Lung (tissue), 12 donors: Measurements from ENCODE around the gene FAM174C. TPM values are rescaled to one million over a fixed set of nuclear protein-coding genes. Genes with fewer than 3 reads are reported as not detected.

Source experiments
- ATAC-seq: fragments of 200-7000 bp; cut with Tn5 transposase; one replicate; pipeline ENCODE4 v1.9.1; 2020; ENCODE audit warnings: moderate number of reproducible peaks; ENCODE audit not compliant: insufficient read depth, low FRiP score
- DNase-seq, 3 donors: peaks; one replicate each; pipeline ENCODE4 v3.0.0-alpha.2; 2013 to 2017
- H3K27ac ChIP-seq, 2 donors: one replicate each; pipeline ENCODE4 v1.5.1; 2013; ENCODE audit warnings: mild to moderate bottlenecking in 2 of 2, moderate library complexity in 2 of 2, control low read depth in 1 of 2, inconsistent platforms in 1 of 2, low read depth in 1 of 2, low read length in 1 of 2
- H3K27me3 ChIP-seq, 3 donors: one replicate each; pipeline ENCODE4 v1.5.1; 2013; ENCODE audit warnings: low read length in 2 of 3; ENCODE audit not compliant: control insufficient read depth in 3 of 3, insufficient read depth in 3 of 3
- H3K36me3 ChIP-seq, 4 donors: one replicate each; pipeline ENCODE4 v1.5.1; 2013; ENCODE audit warnings: low read length in 4 of 4, mild to moderate bottlenecking in 1 of 4, moderate library complexity in 1 of 4; ENCODE audit not compliant: control insufficient read depth in 4 of 4, insufficient read depth in 4 of 4
- H3K4me1 ChIP-seq, 5 donors: one replicate each; pipeline ENCODE4 v1.5.1; 2013; ENCODE audit warnings: low read length in 5 of 5, mild to moderate bottlenecking in 2 of 5, moderate library complexity in 1 of 5; ENCODE audit not compliant: control insufficient read depth in 5 of 5, insufficient read depth in 5 of 5
- H3K4me3 ChIP-seq: one replicate; pipeline ENCODE4 v1.5.1; 2013; ENCODE audit warnings: mild to moderate bottlenecking, control low read depth, moderate library complexity
- H3K9ac ChIP-seq, 2 donors: one replicate each; pipeline ENCODE4 v1.5.1; 2013; ENCODE audit warnings: low read length in 2 of 2, control low read depth in 1 of 2; ENCODE audit not compliant: insufficient read depth in 1 of 2
- H3K9me3 ChIP-seq, 4 donors: one replicate each; pipeline ENCODE4 v1.5.1; 2013; ENCODE audit warnings: low read length in 3 of 4, mild to moderate bottlenecking in 1 of 4, moderate library complexity in 1 of 4; ENCODE audit not compliant: control insufficient read depth in 4 of 4, insufficient read depth in 3 of 4
- WGBS, 2 donors: extraction: QIAGEN DNeasy Blood & Tissue Kit; methylation state at CpG; one replicate each; pipeline ENCODE4 v1.1.7; 2013; 5-methylcytosine and 5-hydroxymethylcytosine counted together
- polyA plus RNA-seq, 2 donors: library from polyadenylated mRNA; stranded (reverse); fragments of 200-250 nt; gene quantifications; one replicate each; pipeline ENCODE4 v1.2.1, GENCODE V29; 2013
- total RNA-seq, 2 donors: library from RNA; depleted of rRNA in 1 of 2; stranded (reverse); fragments of >200 nt in 1 of 2; gene quantifications; one replicate each; pipeline ENCODE4 v1.2.1, GENCODE V29; 2014 to 2021
- TF ChIP-seq, protein P1 (sequence below): IDR thresholded peaks from 2 replicates; pipeline ENCODE4 v1.5.1; 2012; ENCODE audit warnings: mild to moderate bottlenecking; ENCODE audit errors: control extremely low read depth, extremely low read depth
- donor health status: control.
- donor health status: control.
- donor health status: Bipolar disorder and iron deficiency.
- donor health status: healthy.
- donor health status: DM: yes; HTN: yes; CAD: no.

The FAM174C gene
- total and polyA plus RNA-seq, 4 donors: 17.5 to 89.3 (median 69.4) TPM

DNA sequence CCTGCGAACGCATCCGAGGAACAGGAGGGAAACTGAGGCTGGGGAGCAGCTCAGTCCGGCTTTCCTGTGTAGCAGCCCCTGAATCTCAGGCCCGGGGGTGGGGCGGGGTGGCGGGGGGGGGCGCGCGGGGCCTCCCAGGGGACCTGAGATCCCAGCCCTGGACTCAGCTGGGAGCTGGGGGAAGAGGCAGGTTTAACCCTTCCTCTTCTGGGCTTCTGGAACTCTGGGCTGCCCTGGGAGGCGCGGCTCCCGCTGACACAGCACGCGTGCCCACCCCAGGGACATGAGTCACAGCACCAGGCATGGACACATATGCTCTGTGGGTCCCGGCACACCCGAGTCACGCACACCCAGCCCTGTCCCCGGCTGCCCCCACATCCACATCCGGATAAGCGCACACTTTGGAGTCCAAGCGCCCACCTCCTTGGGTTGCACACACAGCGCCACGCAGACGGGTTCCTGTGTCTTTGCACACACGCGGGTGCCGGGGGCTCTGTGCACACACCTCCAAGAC, 9.7 kb upstream of the FAM174C start:
- peak overlapping the region; percentile 90 to 92 for H3K27ac ChIP-seq
- H3K4me1 ChIP-seq: peaks cover 9 to 69% (median 38%) of the 10 kb centered on the region in 5 donors
- no peaks in the 10 kb centered on the region for H3K27me3 ChIP-seq
- no peak overlapping the region for H3K9ac ChIP-seq
- 15 to 25% methylated on average over 25 to 28 of the region's 28 CpGs for WGBS, 2 donors
- peaks cover 0 to 7% (median 2%) of the 10 kb centered on the region in 4 donors for H3K36me3 ChIP-seq
- H3K9me3 ChIP-seq: no peaks in the 10 kb centered on the region
- TF ChIP-seq, protein P1, sequence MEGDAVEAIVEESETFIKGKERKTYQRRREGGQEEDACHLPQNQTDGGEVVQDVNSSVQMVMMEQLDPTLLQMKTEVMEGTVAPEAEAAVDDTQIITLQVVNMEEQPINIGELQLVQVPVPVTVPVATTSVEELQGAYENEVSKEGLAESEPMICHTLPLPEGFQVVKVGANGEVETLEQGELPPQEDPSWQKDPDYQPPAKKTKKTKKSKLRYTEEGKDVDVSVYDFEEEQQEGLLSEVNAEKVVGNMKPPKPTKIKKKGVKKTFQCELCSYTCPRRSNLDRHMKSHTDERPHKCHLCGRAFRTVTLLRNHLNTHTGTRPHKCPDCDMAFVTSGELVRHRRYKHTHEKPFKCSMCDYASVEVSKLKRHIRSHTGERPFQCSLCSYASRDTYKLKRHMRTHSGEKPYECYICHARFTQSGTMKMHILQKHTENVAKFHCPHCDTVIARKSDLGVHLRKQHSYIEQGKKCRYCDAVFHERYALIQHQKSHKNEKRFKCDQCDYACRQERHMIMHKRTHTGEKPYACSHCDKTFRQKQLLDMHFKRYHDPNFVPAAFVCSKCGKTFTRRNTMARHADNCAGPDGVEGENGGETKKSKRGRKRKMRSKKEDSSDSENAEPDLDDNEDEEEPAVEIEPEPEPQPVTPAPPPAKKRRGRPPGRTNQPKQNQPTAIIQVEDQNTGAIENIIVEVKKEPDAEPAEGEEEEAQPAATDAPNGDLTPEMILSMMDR: no peak
- peak overlapping the region; percentile 0 for H3K4me3 ChIP-seq
- ATAC-seq (no peak), DNase-seq (peak in 2 of 3 donors; percentile 24 to 42)

DNA sequence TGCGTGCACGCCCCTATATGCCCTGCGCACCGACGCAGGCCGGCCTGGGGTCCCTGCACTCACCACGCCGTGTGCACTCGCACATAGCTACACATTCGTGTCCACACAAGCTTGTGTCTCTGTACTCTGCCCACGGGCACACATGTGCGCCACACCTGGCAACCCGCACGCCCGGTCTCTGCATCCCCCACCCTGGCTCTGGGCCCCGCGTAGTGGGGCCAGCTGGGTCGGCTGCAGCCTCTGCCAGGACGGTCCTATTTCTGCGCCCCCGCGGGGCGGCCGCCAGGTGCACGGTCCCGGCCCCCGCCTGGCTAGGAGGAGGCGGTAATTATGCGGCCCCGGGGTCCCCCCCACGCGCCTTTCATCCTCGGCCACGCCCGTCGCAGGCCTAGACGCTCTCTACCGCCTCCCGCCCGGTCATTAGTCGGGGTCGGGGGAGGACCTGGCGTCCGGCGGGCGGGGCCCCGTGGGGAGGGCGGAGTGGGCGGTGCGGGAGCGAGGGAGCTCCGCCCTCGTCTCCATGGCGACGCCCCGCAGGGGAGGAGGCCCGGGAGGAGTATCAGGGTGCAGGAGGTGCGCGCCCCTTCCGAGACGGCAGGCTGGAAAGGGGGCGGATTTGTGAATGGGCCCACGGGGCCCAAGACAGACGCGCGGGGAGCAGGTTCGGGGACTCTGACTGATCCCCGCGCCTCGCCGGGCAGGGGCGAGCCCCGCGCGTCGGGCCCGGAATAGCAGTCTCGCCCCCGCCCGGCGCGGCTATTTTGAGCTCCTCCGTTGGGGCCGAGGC, 9.0 kb upstream of the FAM174C start:
- TF ChIP-seq, protein P1: no peak
- peaks cover 0 to 14% (median 8%) of the 10 kb centered on the region in 4 donors for H3K36me3 ChIP-seq
- ATAC-seq: peak; percentile 46
- 2 to 4% methylated on average over 57 to 84 of the region's 84 CpGs for WGBS, 2 donors
- no peaks in the 10 kb centered on the region for H3K9me3 ChIP-seq
- H3K4me1 ChIP-seq: peaks cover 16 to 73% (median 42%) of the 10 kb centered on the region in 5 donors
- peak overlapping the region; percentile 90 to 92 for H3K27ac ChIP-seq
- H3K9ac ChIP-seq: no peak overlapping the region
- peak; percentile 48 to 67 (median 66) for DNase-seq
- peak overlapping the region; percentile 22 for H3K4me3 ChIP-seq
- H3K27me3 ChIP-seq: no peaks in the 10 kb centered on the region

DNA sequence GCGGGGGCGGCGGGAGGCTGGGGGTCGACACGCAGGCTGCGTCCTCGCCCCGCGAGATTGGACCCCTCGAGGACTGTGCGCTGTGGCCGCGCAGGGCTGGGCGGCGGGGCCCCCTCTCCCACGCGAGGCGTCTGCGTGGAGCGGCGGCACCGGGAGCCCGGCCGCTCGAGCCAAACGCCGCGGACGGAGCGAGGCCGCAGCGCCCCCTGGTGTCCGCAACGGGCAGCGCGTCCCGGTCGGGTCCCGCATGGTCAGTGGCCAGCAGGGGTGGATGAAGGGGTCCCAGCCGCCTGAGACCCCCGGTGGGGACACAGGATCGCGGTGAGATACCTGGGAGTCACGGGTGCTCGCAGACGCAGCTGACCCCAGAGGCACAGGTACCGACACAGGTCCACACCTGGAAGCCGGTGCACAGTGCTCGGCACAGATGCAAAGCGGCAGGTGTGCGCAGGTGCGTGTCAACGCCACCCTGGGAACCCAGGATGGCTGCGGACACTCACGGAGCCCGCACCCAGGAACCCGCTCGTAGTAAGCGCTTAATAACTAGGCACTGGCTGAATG, 8.3 kb upstream of the FAM174C start:
- Histone ChIP-seq H3K9ac (no peak overlapping the region), H3K36me3 (peaks cover 0 to 20% (median 14%) of the 10 kb centered on the region in 4 donors), H3K4me3 (peak overlapping the region; percentile 22), H3K9me3 (no peaks in the 10 kb centered on the region), H3K4me1 (peaks cover 17 to 70% (median 41%) of the 10 kb centered on the region in 5 donors), H3K27me3 (no peaks in the 10 kb centered on the region), H3K27ac (peak overlapping the region; percentile 77 to 90)
- peak; percentile 65 to 84 (median 71) for DNase-seq
- peak; percentile 21 for ATAC-seq
- WGBS, 2 donors: 1% methylated on average over 53 to 59 of the region's 59 CpGs
- TF ChIP-seq, protein P1: peak; percentile 95
